Panc1 (cell line): ENCODE data around the gene ABCB4. TPM values are rescaled to one million over a fixed set of nuclear protein-coding genes. Genes with fewer than 3 reads are reported as not detected.

Experiments used
- ATAC-seq: fragments of 200-7000 bp; cut with Tn5 transposase; 2 replicates; pipeline ENCODE4 v1.9.1; 2020; ENCODE audit warnings: mild to moderate bottlenecking, moderate library complexity
- BruUV-seq: library from RNA; stranded (reverse); fragments of 400-500 nt; replicated peaks from 2 replicates; lab custom pipeline; 2021; lab: Mats Ljungman, UMichigan
- CTCF ChIA-PET: fragments of 300-600 bp; sonication (Branson Sonifier 250); formaldehyde crosslinking; loops from one replicate; lab custom pipeline; 2022; ENCODE audit warnings: antibody characterized with exemption; lab: Charles Lee
- POLR2A ChIA-PET: fragments of 300-600 bp; sonication (Branson Sonifier 250); formaldehyde crosslinking; loops from one replicate; lab custom pipeline; 2022; ENCODE audit warnings: antibody characterized with exemption; lab: Charles Lee
- DNase-seq: peaks from one replicate; pipeline ENCODE4 v3.0.0-alpha.2; 2010; ENCODE audit warnings: low read depth, low spot score
- H3K27ac ChIP-seq: 2 replicates; pipeline ENCODE4 v1.5.1; 2011; ENCODE audit warnings: mild to moderate bottlenecking, low read length, inconsistent platforms
- H3K27me3 ChIP-seq: fragments of 200-500 bp; sonication (Bioruptor generic); 2 replicates; pipeline ENCODE4 v1.6.0; 2014; ENCODE audit warnings: low read length, inconsistent platforms; ENCODE audit not compliant: control insufficient read depth, insufficient read depth
- H3K36me3 ChIP-seq: fragments of 200-500 bp; sonication (Bioruptor generic); 2 replicates; pipeline ENCODE4 v1.5.1; 2014; ENCODE audit warnings: inconsistent platforms, mild to moderate bottlenecking, low read length, moderate library complexity; ENCODE audit not compliant: control insufficient read depth, insufficient read depth
- H3K4me1 ChIP-seq: 2 replicates; pipeline ENCODE4 v1.5.1; 2011; ENCODE audit warnings: inconsistent platforms, mild to moderate bottlenecking, low read length, moderate library complexity; ENCODE audit not compliant: control insufficient read depth, insufficient read depth
- H3K4me3 ChIP-seq, 2 experiments: 2 replicates each; pipeline ENCODE4 v1.5.1; 2011 to 2012; ENCODE audit warnings: low read depth in 2 of 2, low read length in 2 of 2, mild to moderate bottlenecking in 2 of 2, inconsistent platforms in 1 of 2, moderate library complexity in 1 of 2
- H3K9me3 ChIP-seq: fragments of 200-500 bp; sonication (Bioruptor generic); 2 replicates; pipeline ENCODE4 v1.5.1; 2014; ENCODE audit warnings: low read depth, mild to moderate bottlenecking, inconsistent platforms, low read length, moderate library complexity; ENCODE audit not compliant: control insufficient read depth, insufficient read depth
- POLR2AphosphoS5 ChIP-seq: IDR thresholded peaks from 2 replicates; pipeline ENCODE4 v1.6.1; 2012; ENCODE audit warnings: mild to moderate bottlenecking, low read depth, low read length, moderate library complexity
- REST ChIP-seq, 2 experiments: IDR thresholded peaks; 2 replicates each; pipeline ENCODE4 v1.6.1; 2011 to 2012; ENCODE audit warnings: low read depth in 2 of 2, control low read depth in 1 of 2, low read length in 1 of 2, mild to moderate bottlenecking in 1 of 2, moderate library complexity in 1 of 2; ENCODE audit not compliant: insufficient read depth in 1 of 2
- SIN3A ChIP-seq: IDR thresholded peaks from 2 replicates; pipeline ENCODE4 v1.6.1; 2012; ENCODE audit warnings: low read depth, mild to moderate bottlenecking, low read length, moderate library complexity, borderline replicate concordance; ENCODE audit not compliant: insufficient read depth
- TCF7L2 ChIP-seq: IDR thresholded peaks from 2 replicates; pipeline ENCODE4 v1.6.1; 2011; ENCODE audit warnings: mild to moderate bottlenecking, low read depth, low read length, inconsistent platforms
- in situ Hi-C: cut with HindIII; loops from 2 replicates; pipeline ENCODE4 v1.10.0; 2016; ENCODE audit warnings: low sequenced_read_pairs, low pct_unique_long_range_greater_than_20kb
- intact Hi-C: fragments of 100-400 bp; cut with micrococcal nuclease; formaldehyde crosslinking; loops from one replicate; pipeline ENCODE4 v1.10.0; 2022; ENCODE audit not compliant: unreplicated experiment
- total RNA-seq: library from RNA; stranded (reverse); gene quantifications from one replicate; pipeline ENCODE4 v1.2.1, GENCODE V29; 2021; ENCODE audit not compliant: unreplicated experiment
- TF ChIP-seq, protein P1 (sequence below): fragments of 450-650 bp; IDR thresholded peaks from 2 replicates; pipeline ENCODE4 v1.5.1; 2017; ENCODE audit warnings: mild to moderate bottlenecking

The ABCB4 gene
- total RNA-seq, 1 experiment from 2014 or later, result 0.18 TPM

- intact Hi-C loops (no loop called here), in situ Hi-C loops (no loop called here)
- no peak for ATAC-seq
- Histone ChIP-seq H3K27ac (no peak overlapping the region), H3K4me1 (no peaks in the 10 kb centered on the region), H3K27me3 (no peaks in the 10 kb centered on the region), H3K4me3 (no peak overlapping the region), H3K36me3 (no peaks in the 10 kb centered on the region), H3K9me3 (no peaks in the 10 kb centered on the region)
- TF ChIP-seq, protein P1, sequence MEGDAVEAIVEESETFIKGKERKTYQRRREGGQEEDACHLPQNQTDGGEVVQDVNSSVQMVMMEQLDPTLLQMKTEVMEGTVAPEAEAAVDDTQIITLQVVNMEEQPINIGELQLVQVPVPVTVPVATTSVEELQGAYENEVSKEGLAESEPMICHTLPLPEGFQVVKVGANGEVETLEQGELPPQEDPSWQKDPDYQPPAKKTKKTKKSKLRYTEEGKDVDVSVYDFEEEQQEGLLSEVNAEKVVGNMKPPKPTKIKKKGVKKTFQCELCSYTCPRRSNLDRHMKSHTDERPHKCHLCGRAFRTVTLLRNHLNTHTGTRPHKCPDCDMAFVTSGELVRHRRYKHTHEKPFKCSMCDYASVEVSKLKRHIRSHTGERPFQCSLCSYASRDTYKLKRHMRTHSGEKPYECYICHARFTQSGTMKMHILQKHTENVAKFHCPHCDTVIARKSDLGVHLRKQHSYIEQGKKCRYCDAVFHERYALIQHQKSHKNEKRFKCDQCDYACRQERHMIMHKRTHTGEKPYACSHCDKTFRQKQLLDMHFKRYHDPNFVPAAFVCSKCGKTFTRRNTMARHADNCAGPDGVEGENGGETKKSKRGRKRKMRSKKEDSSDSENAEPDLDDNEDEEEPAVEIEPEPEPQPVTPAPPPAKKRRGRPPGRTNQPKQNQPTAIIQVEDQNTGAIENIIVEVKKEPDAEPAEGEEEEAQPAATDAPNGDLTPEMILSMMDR, result no peak
- TF ChIP-seq POLR2AphosphoS5 (no peak), TCF7L2 (no peak), SIN3A (no peak), REST (IDR thresholded peaks at IDR 0.05; ENCODE audit: insufficient read depth in 1 of 2, low read depth in 2 of 2, low read length in 1 of 2) (no peak)
- CTCF ChIA-PET, result interaction anchor here (0.6 kb wide), 1 partner anchor 267 kb away, joined by 6 read pairs; no protein-coding TSS in a partner anchor
- no TSS peak for BruUV-seq
- POLR2A ChIA-PET, result no interaction called here
- no peak for DNase-seq
Observed at GRCh38 chr7:87511510-87511909, 36.0 kb upstream of the ABCB4 start.

DNA sequence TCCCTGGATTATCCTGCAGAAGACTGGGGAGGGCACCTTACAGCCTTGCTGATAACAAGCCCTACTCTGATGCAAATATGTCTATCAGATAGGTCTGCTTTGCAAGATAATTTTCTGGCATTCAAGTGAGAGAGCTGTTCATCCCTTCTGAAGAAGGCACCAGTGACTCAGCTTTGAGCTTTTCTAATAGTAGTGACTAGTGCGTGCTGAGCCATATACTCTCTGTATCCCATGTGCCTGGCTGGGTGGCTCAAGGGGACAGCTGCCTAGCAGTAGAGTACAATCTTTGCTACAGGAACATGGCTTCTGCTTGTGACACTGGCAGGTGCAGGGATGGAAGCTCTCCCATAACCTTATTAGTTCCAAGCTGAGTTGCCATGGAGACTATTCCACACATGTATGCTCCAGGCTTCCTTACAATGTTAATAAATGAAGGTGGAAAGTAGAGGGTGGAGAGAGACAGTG is 35.0 kb upstream of the ABCB4 start:
- no peak for TF ChIP-seq POLR2AphosphoS5
- TF ChIP-seq TCF7L2, result no peak
- no peak for TF ChIP-seq SIN3A
- TF ChIP-seq, protein P1, result no peak
- no peak for TF ChIP-seq REST (IDR thresholded peaks at IDR 0.05; ENCODE audit: insufficient read depth in 1 of 2, low read depth in 2 of 2, low read length in 1 of 2)
- no TSS peak for BruUV-seq
- no peaks in the 10 kb centered on the region for H3K9me3 ChIP-seq
- DNase-seq (no peak), ATAC-seq (no peak)
- H3K27ac ChIP-seq, result no peak overlapping the region
- CTCF ChIA-PET, result no interaction called here
- no peaks in the 10 kb centered on the region for H3K27me3 ChIP-seq
- POLR2A ChIA-PET, result no interaction called here
- H3K4me3 ChIP-seq, result no peak overlapping the region
- no peaks in the 10 kb centered on the region for H3K36me3 ChIP-seq
- in situ Hi-C loops (no loop called here), intact Hi-C loops (no loop called here)
- H3K4me1 ChIP-seq, result no peaks in the 10 kb centered on the region
